SK-N-SH (cell line): ENCODE results near the gene ABLIM2. TPM values are rescaled to one million over a fixed set of nuclear protein-coding genes. Genes with fewer than 3 reads are reported as not detected.
"Not testable (repeated sequence)": the region's sequence is repeated elsewhere in the genome, so short reads cannot be mapped to it uniquely, and the experiment has no call there.

ENCODE experiments used
- CTCF ChIA-PET: fragments of 300-600, 350-600 bp; formaldehyde crosslinking; extraction: SDS; loops from one replicate; lab custom pipeline; 2021; lab: Yijun Ruan, JAX
- POLR2A ChIA-PET: fragments of 350-600 bp; sonication (Branson Sonifier 250); formaldehyde crosslinking; extraction: SDS; loops from one replicate; lab custom pipeline; 2020; ENCODE audit warnings: antibody characterized with exemption, inconsistent platforms; lab: Yijun Ruan, JAX
- DNase-seq: peaks from one replicate; pipeline ENCODE4 v3.0.0; 2012
- H2AFZ ChIP-seq: fragments of 200-600 bp; sonication (generic); 2 replicates; pipeline ENCODE4 v1.8.1; 2016; ENCODE audit warnings: antibody characterized with exemption, mild to moderate bottlenecking, low read depth
- H3F3A ChIP-seq: fragments of 200-600 bp; sonication (generic); replicated peaks from 2 replicates; pipeline ENCODE3; 2016; ENCODE audit warnings: antibody characterized with exemption, mild to moderate bottlenecking; ENCODE audit not compliant: insufficient read depth
- H3K27ac ChIP-seq, 2 experiments: fragments of 200-500 bp in 1 of 2; fragments of 200-600 bp in 1 of 2; sonication (Bioruptor generic) in 1 of 2; sonication (generic), shearing (Covaris generic) in 1 of 2; 2 replicates each; pipeline versions ENCODE4 v1.5.1 to v1.6.1; 2014 to 2016; ENCODE audit warnings: low read depth in 2 of 2, inconsistent platforms in 1 of 2, low read length in 1 of 2, mild to moderate bottlenecking in 1 of 2, mixed read lengths in 1 of 2
- H3K27me3 ChIP-seq: fragments of 200-600 bp; sonication (generic), shearing (Covaris generic); 2 replicates; pipeline ENCODE4 v1.6.1; 2016; ENCODE audit warnings: mixed run types; ENCODE audit not compliant: insufficient read depth
- H3K36me3 ChIP-seq, 2 experiments: fragments of 200-500 bp in 1 of 2; fragments of 200-600 bp in 1 of 2; sonication (Bioruptor generic) in 1 of 2; sonication (generic) in 1 of 2; replicated peaks in 1 of 2; 2 replicates each; pipeline versions ENCODE3 to v1.5.1; 2014 to 2016; ENCODE audit warnings: low read length in 1 of 2, mild to moderate bottlenecking in 1 of 2; ENCODE audit not compliant: insufficient read depth in 2 of 2, control insufficient read depth in 1 of 2
- H3K4me1 ChIP-seq, 2 experiments: fragments of 200-500 bp in 1 of 2; fragments of 200-600 bp in 1 of 2; sonication (Bioruptor generic) in 1 of 2; sonication (generic), shearing (Covaris generic) in 1 of 2; 2 replicates each; pipeline versions ENCODE4 v1.5.1 to v1.6.1; 2014 to 2016; ENCODE audit warnings: low read depth in 1 of 2, low read length in 1 of 2, mixed run types in 1 of 2; ENCODE audit not compliant: insufficient read depth in 2 of 2, control insufficient read depth in 1 of 2
- H3K4me2 ChIP-seq: fragments of 200-600 bp; sonication (generic), shearing (Covaris generic); 2 replicates; pipeline ENCODE4 v1.6.1; 2017; ENCODE audit warnings: mixed run types
- H3K4me3 ChIP-seq, 2 experiments: fragments of 200-500 bp in 1 of 2; fragments of 200-600 bp in 1 of 2; sonication (Bioruptor generic) in 1 of 2; sonication (generic), shearing (Covaris generic) in 1 of 2; 2 replicates each; pipeline versions ENCODE4 v1.5.1 to v1.8.1; 2014 to 2016; ENCODE audit warnings: low read depth in 2 of 2, inconsistent platforms in 1 of 2, low read length in 1 of 2, mild to moderate bottlenecking in 1 of 2, mixed read lengths in 1 of 2, moderate library complexity in 1 of 2
- H3K79me2 ChIP-seq: fragments of 200-600 bp; sonication (generic); 2 replicates; pipeline ENCODE4 v1.8.1; 2017; ENCODE audit warnings: mild to moderate bottlenecking; ENCODE audit not compliant: insufficient read depth
- H3K9ac ChIP-seq: fragments of 200-600 bp; sonication (generic); 2 replicates; pipeline ENCODE4 v1.6.1; 2017; ENCODE audit warnings: mixed run types
- H3K9me2 ChIP-seq: fragments of 200-600 bp; sonication (generic); 2 replicates; pipeline ENCODE4 v1.6.1; 2017; ENCODE audit warnings: mixed run types
- H3K9me3 ChIP-seq: fragments of 200-600 bp; sonication (generic); 2 replicates; pipeline ENCODE4 v1.6.1; 2017; ENCODE audit warnings: mixed run types, mild to moderate bottlenecking, moderate library complexity
- H4K20me1 ChIP-seq: fragments of 200-600 bp; sonication (generic); 2 replicates; pipeline ENCODE4 v1.6.1; 2017; ENCODE audit warnings: mild to moderate bottlenecking, mixed run types; ENCODE audit not compliant: insufficient read depth
- CHD2 ChIP-seq: fragments of 150-350 bp; IDR thresholded peaks from 2 replicates; pipeline ENCODE4 v1.6.1; 2018; ENCODE audit warnings: low read length; ENCODE audit not compliant: partially characterized antibody
- CTCF ChIP-seq: fragments of 200-600 bp; sonication (generic); IDR thresholded peaks from 2 replicates; pipeline ENCODE4 v1.6.1; 2017; ENCODE audit warnings: antibody characterized with exemption, mild to moderate bottlenecking, moderate library complexity
- EP300 ChIP-seq, 2 experiments: IDR thresholded peaks; 2 replicates each; pipeline versions ENCODE4 v1.4.0 to v1.6.1; 2012; ENCODE audit warnings: borderline replicate concordance in 1 of 2, low read depth in 1 of 2, low read length in 1 of 2
- EZH2phosphoT487 ChIP-seq: fragments of 200-600 bp; sonication (generic); IDR thresholded peaks from 2 replicates; pipeline ENCODE4 v1.6.1; 2017; ENCODE audit warnings: low read depth, mixed run types, mild to moderate bottlenecking, antibody characterized with exemption, moderate library complexity, borderline replicate concordance
- FOXJ3 ChIP-seq: sonication (generic); formaldehyde crosslinking; IDR thresholded peaks from 2 replicates; pipeline ENCODE4 v1.5.1; 2020; ENCODE audit warnings: mild to moderate bottlenecking, missing genetic modification reagents
- GABPA ChIP-seq: IDR thresholded peaks from 2 replicates; pipeline ENCODE4 v1.4.0; 2012; ENCODE audit warnings: low read depth, mild to moderate bottlenecking
- IRF3 ChIP-seq: fragments of 150-350 bp; IDR thresholded peaks from 2 replicates; pipeline ENCODE4 v1.6.1; 2016; ENCODE audit warnings: mild to moderate bottlenecking, low read depth, low read length
- JUND ChIP-seq: IDR thresholded peaks from 2 replicates; pipeline ENCODE4 v1.4.0; 2012
- MAX ChIP-seq: IDR thresholded peaks from 2 replicates; pipeline ENCODE4 v1.4.0; 2012; ENCODE audit warnings: low read depth
- NRF1 ChIP-seq: IDR thresholded peaks from 2 replicates; pipeline ENCODE4 v1.6.1; 2012; ENCODE audit warnings: low read depth, mild to moderate bottlenecking, low read length
- PBX3 ChIP-seq: IDR thresholded peaks from 2 replicates; pipeline ENCODE4; 2012
- POLR2AphosphoS5 ChIP-seq: IDR thresholded peaks from 2 replicates; pipeline ENCODE4 v1.6.1; 2012; ENCODE audit warnings: low read depth, low read length
- RCOR1 ChIP-seq: fragments of 150-350 bp; IDR thresholded peaks from 2 replicates; pipeline ENCODE4 v1.6.1; 2017; ENCODE audit warnings: antibody characterized with exemption, low read length
- REST ChIP-seq: IDR thresholded peaks from 2 replicates; pipeline ENCODE4 v1.6.1; 2012; ENCODE audit warnings: mild to moderate bottlenecking, low read depth, low read length, moderate library complexity
- SMC3 ChIP-seq: IDR thresholded peaks from 2 replicates; pipeline ENCODE4 v1.6.1; 2012; ENCODE audit warnings: low read depth, low read length, improper control_type of control experiment
- TAF1 ChIP-seq: IDR thresholded peaks from 2 replicates; pipeline ENCODE4 v1.6.1; 2012; ENCODE audit warnings: low read depth, mild to moderate bottlenecking, low read length, moderate library complexity, borderline replicate concordance
- TCF12 ChIP-seq: IDR thresholded peaks from 2 replicates; pipeline ENCODE4 v1.4.0; 2012
- TEAD4 ChIP-seq: IDR thresholded peaks from 2 replicates; pipeline ENCODE4 v1.4.0; 2012; ENCODE audit warnings: mild to moderate bottlenecking, borderline replicate concordance; ENCODE audit not compliant: insufficient read depth
- USF1 ChIP-seq: IDR thresholded peaks from 2 replicates; pipeline ENCODE4 v1.4.0; 2012; ENCODE audit warnings: low read depth, borderline replicate concordance
- YY1 ChIP-seq: IDR thresholded peaks from 2 replicates; pipeline ENCODE4 v1.4.0; 2012; ENCODE audit warnings: low read depth, mild to moderate bottlenecking
- WGBS: methylation state at CpG from one replicate; pipeline ENCODE4 v1.1.6; 2017; ENCODE audit warnings: low lambda C conversion rate; 5-methylcytosine and 5-hydroxymethylcytosine counted together
- polyA plus RNA-seq, 3 experiments: library from polyadenylated mRNA; depleted of rRNA; stranded (reverse); fragments of >200 nt; gene quantifications; 2 replicates each; pipeline ENCODE4 v1.2.3, GENCODE V29; 2012

Gene ABLIM2
- polyA plus RNA-seq, 1 of the 3 experiments (the other 2 are of a cell fraction): 0.53 TPM

- Histone ChIP-seq H3K36me3 (no peaks in the 10 kb centered on the region), H3K27ac (no peak overlapping the region), H3K27me3 (no peaks in the 10 kb centered on the region), H3K79me2 (no peaks in the 10 kb centered on the region), H3K9me3 (no peaks in the 10 kb centered on the region), H4K20me1 (no peaks in the 10 kb centered on the region), H3K9ac (no peak overlapping the region), H3K4me3 (no peak overlapping the region), H3F3A (no peaks in the 10 kb centered on the region), H2AFZ (no peak overlapping the region), H3K4me2 (no peak overlapping the region), H3K9me2 (no peaks in the 10 kb centered on the region), H3K4me1 (peaks cover 0 to 7% of the 10 kb centered on the region in 2 experiments; a peak in 1 of 4 replicates)
- ChIA-PET CTCF (no interaction called here), POLR2A (interaction anchor here (0.9 kb wide), 1 partner anchor 58 kb away, joined by 3 read pairs; the partner anchor contains the start of gene SH3TC1)
- TF ChIP-seq CTCF: no peak
- no peak for TF ChIP-seq RCOR1
- no peak for TF ChIP-seq CHD2
- no peak for TF ChIP-seq JUND
- TF ChIP-seq EP300 (IDR thresholded peaks at IDR 0.05; ENCODE audit: borderline replicate concordance in 1 of 2, low read depth in 1 of 2, low read length in 1 of 2): no peak
- TF ChIP-seq FOXJ3: no peak
- TF ChIP-seq MAX: no peak
- no peak for TF ChIP-seq TAF1
- no peak for TF ChIP-seq EZH2phosphoT487
- no peak for TF ChIP-seq TEAD4
- no peak for TF ChIP-seq SMC3
- TF ChIP-seq POLR2AphosphoS5: no peak
- TF ChIP-seq USF1: no peak
- TF ChIP-seq YY1: no peak
- no peak for TF ChIP-seq PBX3
- no peak for TF ChIP-seq IRF3
- no peak for TF ChIP-seq NRF1
- TF ChIP-seq TCF12: no peak
- no peak for TF ChIP-seq REST
- no peak for TF ChIP-seq GABPA
- no peak for DNase-seq
- 30% methylated on average over 5 of the region's 6 CpGs for WGBS
Measured at GRCh38 chr4:8140915-8141314, 17.7 kb downstream of the ABLIM2 start.

GRCh38 chr4:8139726-8140125 lies 18.9 kb downstream of the ABLIM2 start:
- H3K27ac ChIP-seq, H3K4me3 ChIP-seq, H3K4me1 ChIP-seq, H3K9me3 ChIP-seq, H3K9ac ChIP-seq, H2AFZ ChIP-seq, H3K9me2 ChIP-seq, POLR2A ChIA-PET, H3K27me3 ChIP-seq, H3K79me2 ChIP-seq, H4K20me1 ChIP-seq, H3F3A ChIP-seq, H3K36me3 ChIP-seq, DNase-seq, H3K4me2 ChIP-seq, CTCF ChIA-PET: not testable (repeated sequence)
- WGBS: 90% methylated on average over 5 of the region's 5 CpGs
